Activated CD4-positive, alpha-beta memory T cell treated with anti-CD3 and anti-CD28 coated beads for 36 hours (primary cell): ENCODE measurements around the gene TTC7B. TPM values are rescaled to one million over a fixed set of nuclear protein-coding genes. Genes with fewer than 3 reads are reported as not detected.
A peak's percentile ranks its signal among the peaks of the same experiment; 100 is the strongest.

Experiments
- CTCF ChIA-PET: fragments of 350-600 bp; sonication (Branson Sonifier 250); formaldehyde crosslinking; loops from one replicate; lab custom pipeline; 2021; ENCODE audit warnings: antibody characterized with exemption, inconsistent platforms; lab: Charles Lee
- POLR2A ChIA-PET: fragments of 350-600 bp; sonication (Branson Sonifier 250); formaldehyde crosslinking; loops from one replicate; lab custom pipeline; 2021; ENCODE audit warnings: antibody characterized with exemption; lab: Charles Lee
- DNase-seq: peaks from one replicate; pipeline ENCODE4 v3.0.0-alpha.2; 2020
- H3K27ac Mint-ChIP-seq: one replicate; pipeline ENCODE4 v1.8.0; 2021; ENCODE audit warnings: mixed read lengths
- H3K27me3 Mint-ChIP-seq: one replicate; pipeline ENCODE4 v1.8.0; 2021; ENCODE audit warnings: mixed read lengths
- H3K36me3 Mint-ChIP-seq: one replicate; pipeline ENCODE4 v1.8.0; 2021; ENCODE audit warnings: mixed read lengths
- H3K4me1 Mint-ChIP-seq: one replicate; pipeline ENCODE4 v1.8.0; 2021; ENCODE audit warnings: low read depth, mixed read lengths
- H3K4me3 Mint-ChIP-seq: one replicate; pipeline ENCODE4 v1.8.0; 2021; ENCODE audit warnings: mild to moderate bottlenecking, mixed read lengths
- H3K9me3 Mint-ChIP-seq: one replicate; pipeline ENCODE4 v1.8.0; 2021; ENCODE audit warnings: mixed read lengths
- intact Hi-C: fragments of 100-400 bp; cut with micrococcal nuclease; formaldehyde crosslinking; loops from one replicate; pipeline ENCODE4 v1.15.1; 2023
- total RNA-seq, 2 experiments: library from RNA; stranded (reverse); gene quantifications; one replicate each; pipeline ENCODE4 v1.2.3, GENCODE V29; 2021

The TTC7B gene
- total RNA-seq, 2 experiments from 2014 or later, result 9.3 to 12.4 TPM

DNA sequence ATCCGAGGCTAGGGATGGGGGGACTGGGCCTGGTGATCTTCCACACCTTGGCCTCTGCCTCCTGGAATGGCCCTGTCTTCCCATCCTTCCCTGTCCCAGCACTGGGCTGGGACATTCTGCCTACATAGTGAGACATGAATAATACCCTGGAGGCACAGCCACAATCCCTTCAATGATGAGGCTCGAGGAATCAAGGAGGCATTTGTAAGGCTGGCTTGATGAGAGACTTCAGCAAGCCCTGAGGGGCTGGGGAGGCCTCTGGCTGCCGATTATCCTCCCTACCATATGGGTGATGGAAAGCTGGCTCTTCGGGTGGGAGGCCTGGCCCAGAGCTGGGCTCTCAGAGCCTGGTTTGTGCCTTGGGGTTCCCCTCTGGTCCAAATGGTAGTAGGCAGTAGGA is 326.9 kb downstream of the TTC7B start:
- Mint-ChIP-seq H3K9me3 (no peaks in the 10 kb centered on the region), H3K4me1 (peaks cover 2% of the 10 kb centered on the region), H3K4me3 (no peak overlapping the region), H3K27me3 (no peaks in the 10 kb centered on the region), H3K27ac (no peak overlapping the region), H3K36me3 (no peaks in the 10 kb centered on the region)
- ChIA-PET POLR2A (no interaction called here), CTCF (no interaction called here)
- DNase-seq, result no peak
- intact Hi-C loops, result no loop called here

DNA sequence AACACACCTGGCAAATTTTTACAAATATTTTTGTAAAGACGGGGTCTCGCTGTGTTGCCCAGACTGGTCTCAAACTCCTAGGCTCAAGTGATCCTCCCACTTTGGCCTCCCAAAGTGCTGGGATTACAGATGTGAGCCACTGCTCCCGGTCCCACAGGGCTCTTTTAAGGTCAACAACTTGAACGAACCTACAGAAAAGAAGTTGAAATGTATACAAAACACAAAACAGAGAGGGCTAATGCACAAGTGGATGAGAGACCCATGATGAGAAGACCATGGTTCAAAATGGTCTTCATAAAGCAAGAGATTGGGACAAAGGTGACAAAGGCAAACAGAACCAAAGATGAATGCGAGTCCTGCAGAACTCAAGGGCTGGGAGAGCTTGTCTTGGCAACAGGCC is 328.0 kb downstream of the TTC7B start:
- POLR2A ChIA-PET, result no interaction called here

GRCh38 chr14:90487462-90487861 is 328.8 kb downstream of the TTC7B start:
- ChIA-PET POLR2A (no interaction called here), CTCF (no interaction called here)
- Mint-ChIP-seq H3K9me3 (no peaks in the 10 kb centered on the region), H3K4me1 (peaks cover 11% of the 10 kb centered on the region), H3K4me3 (no peak overlapping the region), H3K36me3 (no peaks in the 10 kb centered on the region), H3K27me3 (no peaks in the 10 kb centered on the region), H3K27ac (no peak overlapping the region)
- intact Hi-C loops, result no loop called here
- no peak for DNase-seq

More for the DNA sequence above, 328.0 kb downstream of the TTC7B start:
- Mint-ChIP-seq H3K4me3 (no peak overlapping the region), H3K27ac (no peak overlapping the region), H3K4me1 (peaks cover 11% of the 10 kb centered on the region), H3K9me3 (no peaks in the 10 kb centered on the region), H3K36me3 (no peaks in the 10 kb centered on the region), H3K27me3 (no peaks in the 10 kb centered on the region)
- no peak for DNase-seq
- CTCF ChIA-PET, result no interaction called here
- intact Hi-C loops, result no loop called here

DNA sequence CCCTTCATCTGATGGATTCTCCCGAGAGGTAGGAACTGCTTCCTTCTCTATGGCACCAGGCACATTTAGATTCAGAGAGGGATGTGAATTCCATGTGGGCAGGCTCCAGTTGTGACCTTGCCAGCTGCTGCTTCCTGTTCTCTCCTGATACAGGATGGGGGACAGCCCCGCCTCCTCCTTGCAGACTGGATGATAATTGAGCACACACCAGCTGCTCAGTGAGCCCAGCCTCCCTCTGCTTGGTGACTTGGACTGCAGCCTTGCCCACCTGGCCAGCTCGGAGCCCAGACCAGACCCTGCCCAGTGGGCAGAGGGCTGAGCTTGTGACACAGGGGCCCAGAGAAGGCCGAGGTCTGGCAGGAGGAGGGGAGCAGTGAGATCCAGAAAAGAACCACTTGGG is 329.2 kb downstream of the TTC7B start:
- Mint-ChIP-seq H3K27ac (no peak overlapping the region), H3K27me3 (no peaks in the 10 kb centered on the region), H3K36me3 (no peaks in the 10 kb centered on the region), H3K4me1 (peaks cover 11% of the 10 kb centered on the region), H3K4me3 (no peak overlapping the region), H3K9me3 (no peaks in the 10 kb centered on the region)
- DNase-seq, result no peak
- POLR2A ChIA-PET, result no interaction called here
- intact Hi-C loops, result no loop called here
- CTCF ChIA-PET, result no interaction called here

DNA sequence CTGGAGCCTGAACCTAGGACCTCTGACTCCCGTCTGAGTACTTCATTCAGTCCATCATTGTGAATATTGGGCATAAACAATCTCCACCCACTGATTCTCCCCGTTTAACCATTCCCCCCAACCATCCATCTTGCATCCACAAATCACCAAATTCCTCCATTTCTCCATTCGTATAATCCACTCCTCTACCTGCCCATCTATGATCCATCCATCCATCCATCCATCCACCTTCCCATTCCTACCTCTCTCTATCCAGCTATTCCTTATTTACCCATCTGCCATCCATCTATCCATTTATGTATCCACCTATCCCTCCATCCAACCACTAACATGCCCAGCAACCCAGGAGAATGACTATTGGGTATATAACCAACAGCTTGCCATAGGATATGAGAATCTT is 331.9 kb downstream of the TTC7B start:
- H3K27ac Mint-ChIP-seq, result no peak overlapping the region
- intact Hi-C loops, result no loop called here
- H3K36me3 Mint-ChIP-seq, result no peaks in the 10 kb centered on the region
- DNase-seq, result no peak
- peaks cover 2% of the 10 kb centered on the region for H3K9me3 Mint-ChIP-seq
- ChIA-PET CTCF (no interaction called here), POLR2A (no interaction called here)
- no peak overlapping the region for H3K4me3 Mint-ChIP-seq
- peaks cover 11% of the 10 kb centered on the region for H3K4me1 Mint-ChIP-seq
- H3K27me3 Mint-ChIP-seq, result peaks cover 3% of the 10 kb centered on the region

DNA sequence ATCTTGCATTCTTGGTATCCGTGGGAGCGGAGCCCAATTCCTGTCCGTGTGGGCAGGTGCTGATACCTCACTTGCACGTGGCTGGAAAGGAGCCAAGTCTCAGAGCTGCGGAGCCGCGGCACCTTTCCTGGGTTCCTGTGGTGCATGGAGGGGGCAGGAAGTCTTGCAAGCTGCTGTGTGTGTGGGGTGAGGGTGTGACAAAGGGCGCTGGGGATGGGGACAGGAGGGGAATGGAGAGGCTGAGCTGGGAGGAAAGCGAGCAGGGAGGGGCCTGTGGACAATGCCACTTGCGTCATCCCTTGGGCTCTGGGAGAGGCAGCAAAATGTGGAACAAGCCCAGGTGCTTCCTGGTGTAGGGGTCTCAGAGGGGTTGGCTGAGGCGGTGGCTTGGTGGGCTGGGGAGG is 332.7 kb downstream of the TTC7B start:
- peaks cover 2% of the 10 kb centered on the region for H3K9me3 Mint-ChIP-seq
- H3K4me1 Mint-ChIP-seq, result peaks cover 11% of the 10 kb centered on the region
- POLR2A ChIA-PET, result no interaction called here
- H3K4me3 Mint-ChIP-seq, result no peak overlapping the region
- H3K27ac Mint-ChIP-seq, result no peak overlapping the region
- CTCF ChIA-PET, result no interaction called here
- H3K36me3 Mint-ChIP-seq, result no peaks in the 10 kb centered on the region
- intact Hi-C loops, result no loop called here
- DNase-seq, result peak; percentile 52
- H3K27me3 Mint-ChIP-seq, result peaks cover 3% of the 10 kb centered on the region

DNA sequence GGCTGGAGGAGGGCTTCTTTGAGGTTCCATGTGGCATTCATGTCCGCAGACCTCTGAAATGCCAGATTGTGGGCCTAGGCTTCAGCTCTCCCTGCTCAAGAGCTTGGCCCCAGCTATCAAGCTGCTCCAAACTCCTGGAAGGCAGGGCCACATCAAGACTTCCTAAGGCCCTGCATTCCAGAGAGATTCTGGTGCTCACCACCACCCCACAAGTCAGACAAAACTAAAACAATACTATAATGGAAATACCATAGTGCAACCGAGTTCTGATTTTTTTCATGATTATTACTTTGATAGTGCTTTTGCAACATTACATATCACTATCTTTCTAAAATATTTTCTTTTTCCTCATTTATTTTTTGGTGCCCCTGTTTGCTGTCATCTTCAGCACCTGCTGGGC is 333.1 kb downstream of the TTC7B start:
- peaks cover 11% of the 10 kb centered on the region for H3K4me1 Mint-ChIP-seq
- H3K27ac Mint-ChIP-seq, result no peak overlapping the region
- CTCF ChIA-PET, result interaction anchor here (0.7 kb wide), 1 partner anchor 35 kb away, joined by 3 read pairs; no protein-coding TSS in a partner anchor

GRCh38 chr14:90475298-90475697 is 340.9 kb downstream of the TTC7B start:
- CTCF ChIA-PET, result no interaction called here
- intact Hi-C loops, result no loop called here
- peaks cover 5% of the 10 kb centered on the region for H3K36me3 Mint-ChIP-seq
- no peaks in the 10 kb centered on the region for H3K4me1 Mint-ChIP-seq
- no peak overlapping the region for H3K27ac Mint-ChIP-seq
- peaks cover 36% of the 10 kb centered on the region for H3K9me3 Mint-ChIP-seq
- no peak for DNase-seq
- no peak overlapping the region for H3K4me3 Mint-ChIP-seq
- POLR2A ChIA-PET, result no interaction called here
- H3K27me3 Mint-ChIP-seq, result peaks cover 12% of the 10 kb centered on the region

More for the DNA sequence above, 333.1 kb downstream of the TTC7B start:
- no peak for DNase-seq
- POLR2A ChIA-PET, result no interaction called here
- Mint-ChIP-seq H3K4me3 (no peak overlapping the region), H3K9me3 (peaks cover 2% of the 10 kb centered on the region), H3K36me3 (no peaks in the 10 kb centered on the region), H3K27me3 (peaks cover 3% of the 10 kb centered on the region)
- intact Hi-C loops, result no loop called here

Other genes with a start within 250 kb of the TTC7B start
- gene RPS6KA5, start 244.2 kb upstream of the TTC7B start, total RNA-seq, result 10 to 100 TPM; 18.8 to 19.3 TPM